PC-3 (cell line): ENCODE data around the gene EYS.

Experiments used
- CTCF ChIP-seq: fragments of 300-600 bp; sonication (generic); conservative IDR thresholded peaks from 2 replicates; pipeline ENCODE4 v1.5.1; 2017; ENCODE audit warnings: antibody characterized with exemption, low read depth, mild to moderate bottlenecking, low read length
- EZH2 ChIP-seq: fragments of 300-600 bp; sonication (generic); IDR thresholded peaks from one replicate; pipeline ENCODE4 v1.6.1; 2017; ENCODE audit warnings: antibody characterized with exemption, mild to moderate bottlenecking, low read length; ENCODE audit not compliant: unreplicated experiment
- EZH2phosphoT487 ChIP-seq: fragments of 300-600 bp; sonication (generic); IDR thresholded peaks from 2 replicates; pipeline ENCODE4 v1.6.1; 2018; ENCODE audit warnings: mild to moderate bottlenecking, antibody characterized with exemption, low read length, borderline replicate concordance

DNA sequence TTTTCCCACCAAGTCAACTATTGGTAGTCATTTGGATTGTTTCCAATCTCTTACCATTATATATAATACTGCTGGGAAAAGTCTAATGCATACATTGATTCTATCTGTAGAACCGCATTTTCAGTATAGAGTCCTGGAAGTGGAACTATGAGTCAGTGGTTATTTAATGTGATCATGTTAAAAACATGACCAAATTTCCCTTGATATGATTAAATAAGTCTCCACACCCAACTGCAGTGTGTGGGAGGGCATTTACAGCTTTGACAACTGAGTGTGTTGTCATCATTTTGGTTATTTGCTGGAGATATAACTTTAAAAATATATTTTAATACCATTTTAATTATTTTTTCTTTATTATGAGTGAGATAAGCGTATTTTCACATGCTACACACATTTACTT lies 1027.6 kb downstream of the EYS start:
- no peak for TF ChIP-seq CTCF
- TF ChIP-seq EZH2: no peak
- TF ChIP-seq EZH2phosphoT487: no peak
